Peyer's patch (tissue), 4 donors: ENCODE results near the gene RIN1. TPM values are rescaled to one million over a fixed set of nuclear protein-coding genes. Genes with fewer than 3 reads are reported as not detected.
A peak's percentile ranks its signal among the peaks of the same experiment; 100 is the strongest.

ENCODE experiments used
- DNase-seq, 3 donors: peaks; one replicate each; pipeline ENCODE4 v3.0.0-alpha.2; 2017 to 2019
- H3K27ac ChIP-seq, 4 donors: fragments of 200-600 bp; sonication (generic); one replicate each; pipeline ENCODE4 v1.5.1; 2016 to 2019
- H3K27me3 ChIP-seq, 2 donors: fragments of 200-600 bp; sonication (generic); one replicate each; pipeline ENCODE4 v1.5.1; 2019
- H3K36me3 ChIP-seq, 3 donors: fragments of 200-600 bp; sonication (generic); one replicate each; pipeline ENCODE4 v1.5.1; 2016 to 2019
- H3K4me1 ChIP-seq, 4 donors: fragments of 200-600 bp; sonication (generic); one replicate each; pipeline ENCODE4 v1.5.1; 2016 to 2019
- H3K4me3 ChIP-seq, 4 donors: fragments of 200-600 bp; sonication (generic); 1 replicate in 3 of 4; 2 replicates in 1 of 4; pipeline ENCODE4 v1.5.1; 2016 to 2019; ENCODE audit warnings: mild to moderate bottlenecking in 1 of 4
- H3K9me3 ChIP-seq, 4 donors: fragments of 200-600 bp; sonication (generic); one replicate each; pipeline ENCODE4 v1.5.1; 2016 to 2019; ENCODE audit warnings: mild to moderate bottlenecking in 1 of 4
- CTCF ChIP-seq, 6 experiments: fragments of 450-650 bp in 4 of 6; fragments of 200-600 bp in 2 of 6; sonication (generic) in 1 of 6; IDR thresholded peaks; one replicate each; pipeline ENCODE4 v1.5.1; 2017 to 2019; ENCODE audit warnings: antibody characterized with exemption in 6 of 6, mild to moderate bottlenecking in 3 of 6, moderate library complexity in 1 of 6
- POLR2A ChIP-seq, 2 donors: fragments of 450-650 bp; IDR thresholded peaks; one replicate each; pipeline ENCODE4 v1.5.1; 2017; ENCODE audit warnings: antibody characterized with exemption in 2 of 2, mild to moderate bottlenecking in 2 of 2, moderate library complexity in 2 of 2
- total RNA-seq, 4 donors: library from RNA; depleted of rRNA; stranded (reverse); fragments of >200 nt; gene quantifications; one replicate each; pipeline ENCODE4 v1.1.0, GENCODE V29; 2016

RIN1 gene
- total RNA-seq, 4 donors from 2014 or later, result 4.1 to 18.9 (median 10.8) TPM

GRCh38 chr11:66315921-66316811, 20.1 kb downstream of the RIN1 start:
- no peak for DNase-seq
- Histone ChIP-seq H3K27me3 (no peaks in the 10 kb centered on the region), H3K36me3 (no peaks in the 10 kb centered on the region), H3K4me1 (peaks cover 4 to 53% (median 24%) of the 10 kb centered on the region in 4 donors), H3K9me3 (no peaks in the 10 kb centered on the region), H3K27ac (peak overlapping the region; percentile 73 to 91 (median 83)), H3K4me3 (peak overlapping the region; percentile 26 to 52 (median 34))
- TF ChIP-seq CTCF (IDR thresholded peaks at IDR 0.05), result no peak
- no peak for TF ChIP-seq POLR2A (IDR thresholded peaks at IDR 0.05)

DNA sequence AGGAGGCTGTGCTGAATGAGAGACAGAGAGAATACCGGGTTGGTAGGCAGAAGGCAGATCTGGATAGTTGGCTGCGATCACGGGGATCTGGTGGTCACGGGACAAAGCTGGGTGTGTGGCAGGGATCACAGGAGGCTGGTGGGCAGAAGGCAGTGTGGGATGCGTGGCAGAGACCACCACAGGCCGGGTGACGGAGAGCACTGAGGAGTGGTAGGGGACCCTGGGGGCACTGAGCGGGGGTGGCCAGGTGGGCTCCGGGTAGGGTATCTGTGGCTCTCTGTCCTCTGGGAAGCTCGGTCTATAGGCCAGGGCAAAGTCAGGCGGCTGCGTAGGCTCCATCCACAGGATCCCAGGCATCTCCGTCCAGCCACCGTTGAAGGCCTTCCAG, 20.7 kb downstream of the RIN1 start:
- no peak for DNase-seq
- Histone ChIP-seq H3K4me1 (peaks cover 4 to 53% (median 24%) of the 10 kb centered on the region in 4 donors), H3K9me3 (no peaks in the 10 kb centered on the region), H3K36me3 (no peaks in the 10 kb centered on the region), H3K27ac (peak overlapping the region; percentile 73 to 91 (median 83)), H3K27me3 (no peaks in the 10 kb centered on the region), H3K4me3 (peak overlapping the region in 2 of 4 donors; percentile 26 to 52)
- TF ChIP-seq POLR2A (IDR thresholded peaks at IDR 0.05), result no peak
- no peak for TF ChIP-seq CTCF (IDR thresholded peaks at IDR 0.05)

DNA sequence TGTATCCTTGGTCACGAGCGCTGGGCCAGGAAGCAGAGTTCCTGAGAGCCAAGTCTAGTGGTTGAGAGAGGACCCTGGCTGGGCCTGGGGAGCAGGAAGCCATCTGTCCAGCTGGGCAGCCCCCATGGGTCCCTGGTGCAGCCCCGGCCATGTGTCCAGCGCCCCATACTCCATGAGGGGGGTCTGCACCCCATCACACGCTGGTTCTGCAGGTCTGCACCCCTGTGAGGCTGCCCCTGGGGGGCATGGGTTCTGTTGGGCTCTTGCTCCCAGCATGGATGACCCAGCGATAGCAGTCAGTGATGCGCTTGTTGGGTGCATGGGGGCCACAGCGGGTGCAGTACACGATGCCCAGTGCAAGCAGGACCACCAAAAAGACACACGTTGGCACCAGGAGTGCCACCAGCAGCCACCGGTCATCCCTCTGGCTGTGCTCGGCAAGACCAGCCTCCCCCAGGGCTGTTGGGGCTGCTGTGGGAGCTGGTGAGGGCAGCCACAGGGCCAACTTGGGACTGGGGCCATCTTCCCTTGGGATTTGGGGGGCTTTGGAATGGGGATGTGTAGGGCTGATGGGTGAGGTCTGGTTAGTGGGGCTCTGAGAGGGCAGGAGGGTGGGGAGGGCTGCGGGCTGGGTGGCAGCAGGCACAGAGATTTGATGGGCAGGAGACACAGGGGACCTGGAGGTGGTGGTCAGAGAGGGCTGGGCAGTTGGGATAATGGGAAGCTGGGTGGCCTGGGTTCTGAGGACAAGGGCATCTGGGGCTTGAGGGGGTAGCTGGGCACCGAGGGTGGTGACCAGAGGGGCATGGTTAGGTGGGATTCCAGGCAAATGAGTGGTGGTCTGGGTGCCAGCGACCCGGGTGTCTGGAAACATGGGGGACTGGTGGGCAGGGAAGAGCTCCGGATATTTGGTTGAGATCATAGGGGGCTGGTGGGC, 21.4 kb downstream of the RIN1 start:
- DNase-seq, result no peak
- Histone ChIP-seq H3K36me3 (no peaks in the 10 kb centered on the region), H3K4me3 (peak overlapping the region in 1 of 4 donors; percentile 0), H3K27ac (peak overlapping the region; percentile 6 to 96 (median 92)), H3K27me3 (no peaks in the 10 kb centered on the region), H3K9me3 (no peaks in the 10 kb centered on the region), H3K4me1 (peaks cover 4 to 53% (median 24%) of the 10 kb centered on the region in 4 donors)
- TF ChIP-seq CTCF (IDR thresholded peaks at IDR 0.05) (no peak), POLR2A (IDR thresholded peaks at IDR 0.05) (no peak)

DNA sequence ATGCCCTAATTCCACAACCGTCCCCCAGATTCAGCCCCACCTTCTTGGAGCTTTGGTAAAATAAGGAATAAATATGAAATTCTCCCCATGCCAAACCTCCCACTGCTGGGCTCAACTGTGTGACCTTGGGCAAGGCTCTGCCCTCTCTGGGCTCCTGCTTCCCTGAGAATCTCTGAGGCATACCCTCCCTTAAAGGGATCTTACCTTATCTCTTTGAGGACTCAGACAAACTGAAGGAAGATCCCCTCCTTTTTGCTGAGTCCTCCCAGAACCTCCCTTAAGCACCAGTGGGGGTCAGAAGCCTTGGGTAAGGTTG, 22.1 kb downstream of the RIN1 start:
- no peak for DNase-seq
- Histone ChIP-seq H3K9me3 (no peaks in the 10 kb centered on the region), H3K4me3 (peak overlapping the region in 1 of 4 donors; percentile 53), H3K36me3 (no peaks in the 10 kb centered on the region), H3K27me3 (no peaks in the 10 kb centered on the region), H3K27ac (peak overlapping the region in 3 of 4 donors; percentile 91 to 96 (median 92)), H3K4me1 (peaks cover 4 to 50% (median 24%) of the 10 kb centered on the region in 4 donors)
- TF ChIP-seq CTCF (IDR thresholded peaks at IDR 0.05) (no peak), POLR2A (IDR thresholded peaks at IDR 0.05) (no peak)

DNA sequence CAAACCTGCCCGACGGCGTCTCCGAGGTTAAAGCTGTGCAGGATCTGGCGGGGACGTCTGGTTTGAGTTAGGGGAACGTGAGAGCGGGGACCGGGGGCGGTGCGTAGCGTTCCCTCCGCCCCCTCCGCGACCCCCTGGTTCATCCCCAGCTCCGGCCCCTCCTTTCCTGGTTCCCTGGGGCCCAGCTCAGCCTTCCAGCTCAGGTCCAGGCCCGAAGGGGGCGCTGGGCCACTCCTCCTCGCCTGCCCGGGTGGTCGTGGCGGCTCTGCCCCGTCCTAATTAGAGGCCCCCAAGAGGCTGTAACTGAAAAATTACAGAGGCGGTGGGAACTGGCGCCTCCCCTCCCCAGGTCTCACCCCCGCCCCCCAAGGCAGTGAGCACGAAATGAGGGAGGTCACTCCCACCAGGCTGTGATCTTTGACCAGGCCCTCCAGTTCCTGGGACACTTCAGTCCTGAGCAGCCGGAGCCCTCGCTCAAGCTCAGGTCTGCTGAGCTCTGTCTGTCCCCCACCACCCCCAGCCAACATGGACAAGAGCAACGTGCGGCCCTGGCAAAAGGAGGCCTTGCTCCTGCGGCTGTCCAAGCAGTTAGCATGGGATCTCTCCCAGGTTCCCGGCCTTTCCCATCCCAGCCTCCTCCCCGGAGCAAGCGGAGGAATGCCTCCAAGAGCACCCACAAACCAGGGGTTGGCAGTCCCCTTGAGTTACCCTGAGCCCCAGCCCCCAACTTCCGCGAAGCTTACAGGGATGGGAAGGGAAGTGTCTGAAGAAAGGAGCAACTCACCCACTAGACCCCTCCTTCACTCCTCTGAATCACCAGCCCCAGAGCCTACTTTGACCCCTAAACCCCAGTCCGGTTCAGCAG, 22.7 kb downstream of the RIN1 start:
- Histone ChIP-seq H3K27ac (peak overlapping the region; percentile 88 to 96 (median 92)), H3K4me3 (peak overlapping the region; percentile 26 to 59 (median 53)), H3K4me1 (peaks cover 4 to 44% (median 20%) of the 10 kb centered on the region in 4 donors), H3K27me3 (no peaks in the 10 kb centered on the region), H3K9me3 (no peaks in the 10 kb centered on the region), H3K36me3 (no peaks in the 10 kb centered on the region)
- TF ChIP-seq POLR2A (IDR thresholded peaks at IDR 0.05) (no peak), CTCF (IDR thresholded peaks at IDR 0.05) (no peak)
- DNase-seq, result no peak
